Measurements from ENCODE around the gene MPP3. TPM values are rescaled to one million over a fixed set of nuclear protein-coding genes. Genes with fewer than 3 reads are reported as not detected.

MPP3 gene
- total RNA-seq, 1 experiment from 2014 or later, result 19.9 TPM

DNA sequence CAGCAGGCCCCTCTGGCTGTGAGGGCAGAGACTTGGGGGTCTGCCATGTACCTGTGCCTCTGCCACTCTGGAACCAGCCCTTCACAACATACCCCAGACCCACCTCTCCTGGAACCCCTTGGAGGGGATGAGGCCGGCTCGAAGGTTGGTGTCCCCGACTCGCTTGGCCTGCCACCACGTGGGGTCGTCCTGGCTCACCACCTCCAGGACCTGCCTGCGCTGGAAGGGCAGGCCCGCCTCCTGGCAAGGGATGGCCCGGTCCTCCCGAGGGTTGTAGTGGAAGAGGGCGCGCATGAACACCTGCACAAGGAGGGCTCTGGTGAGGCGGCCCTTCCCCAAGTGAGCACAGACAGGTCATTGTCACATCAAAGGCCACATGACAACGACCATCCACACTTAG lies 12.2 kb downstream of the MPP3 start:
- no peak for DNase-seq
- Mint-ChIP-seq H3K9me3 (ENCODE audit: low read depth, unreplicated experiment) (no peaks in the 10 kb centered on the region), H3K36me3 (ENCODE audit: insufficient read depth, unreplicated experiment) (no peaks in the 10 kb centered on the region), H3K27ac (ENCODE audit: unreplicated experiment) (no peak overlapping the region), H3K4me1 (ENCODE audit: low read depth, unreplicated experiment) (peaks cover 7% of the 10 kb centered on the region), H3K27me3 (ENCODE audit: unreplicated experiment) (no peaks in the 10 kb centered on the region), H3K4me3 (ENCODE audit: low read depth, unreplicated experiment) (no peak overlapping the region)
- intact Hi-C loops (cut with micrococcal nuclease; ENCODE audit: unreplicated experiment), result no loop called here
- CTCF ChIA-PET, result no interaction called here
- BruUV-seq (replicated peaks), result no TSS peak
- TF ChIP-seq CTCF (IDR thresholded peaks at IDR 0.05; ENCODE audit: unreplicated experiment), result no peak

- CTCF ChIA-PET, result interaction anchor here (0.6 kb wide), 1 partner anchor 30 kb away, joined by 3 read pairs; no protein-coding TSS in a partner anchor
- Mint-ChIP-seq H3K27ac (ENCODE audit: unreplicated experiment) (no peak overlapping the region), H3K27me3 (ENCODE audit: unreplicated experiment) (no peaks in the 10 kb centered on the region), H3K36me3 (ENCODE audit: insufficient read depth, unreplicated experiment) (peaks cover 7% of the 10 kb centered on the region), H3K4me1 (ENCODE audit: low read depth, unreplicated experiment) (peaks cover 16% of the 10 kb centered on the region), H3K4me3 (ENCODE audit: low read depth, unreplicated experiment) (no peak overlapping the region), H3K9me3 (ENCODE audit: low read depth, unreplicated experiment) (no peaks in the 10 kb centered on the region)
- intact Hi-C loops (cut with micrococcal nuclease; ENCODE audit: unreplicated experiment), result no loop called here
- TF ChIP-seq CTCF (IDR thresholded peaks at IDR 0.05; ENCODE audit: unreplicated experiment), result no peak
- BruUV-seq (replicated peaks), result no TSS peak
- DNase-seq, result no peak
Observed at GRCh38 chr17:43818966-43819365, 14.0 kb downstream of the MPP3 start.

DNA sequence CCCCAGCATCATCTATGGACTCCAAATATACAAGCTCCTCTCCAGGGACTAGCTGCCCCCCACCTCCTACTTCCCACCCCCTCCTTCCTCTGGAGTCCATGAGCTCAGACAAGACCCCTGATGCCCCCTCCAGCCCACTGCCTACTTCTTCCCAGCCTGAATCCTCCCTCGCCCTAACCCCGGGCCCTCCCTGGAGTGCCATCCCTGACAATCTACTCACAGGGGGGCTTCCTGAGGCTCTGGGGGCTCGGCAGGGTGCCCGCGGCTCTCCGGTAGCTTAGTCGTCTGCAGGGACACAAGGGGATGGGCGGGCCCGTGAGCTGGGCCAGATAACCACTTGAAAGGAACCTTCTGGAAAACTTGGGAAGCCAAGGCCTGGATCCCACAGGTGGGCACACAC lies 15.1 kb downstream of the MPP3 start:
- DNase-seq, result no peak
- CTCF ChIA-PET, result interaction anchor here (0.9 kb wide), 1 partner anchor 28 kb away, joined by 4 read pairs; no protein-coding TSS in a partner anchor
- intact Hi-C loops (cut with micrococcal nuclease; ENCODE audit: unreplicated experiment), result no loop called here
- TF ChIP-seq CTCF (IDR thresholded peaks at IDR 0.05; ENCODE audit: unreplicated experiment), result no peak
- no TSS peak for BruUV-seq (replicated peaks)
- Mint-ChIP-seq H3K4me3 (ENCODE audit: low read depth, unreplicated experiment) (no peak overlapping the region), H3K27me3 (ENCODE audit: unreplicated experiment) (no peaks in the 10 kb centered on the region), H3K27ac (ENCODE audit: unreplicated experiment) (no peak overlapping the region), H3K9me3 (ENCODE audit: low read depth, unreplicated experiment) (no peaks in the 10 kb centered on the region), H3K36me3 (ENCODE audit: insufficient read depth, unreplicated experiment) (peaks cover 12% of the 10 kb centered on the region), H3K4me1 (ENCODE audit: low read depth, unreplicated experiment) (peaks cover 9% of the 10 kb centered on the region)

DNA sequence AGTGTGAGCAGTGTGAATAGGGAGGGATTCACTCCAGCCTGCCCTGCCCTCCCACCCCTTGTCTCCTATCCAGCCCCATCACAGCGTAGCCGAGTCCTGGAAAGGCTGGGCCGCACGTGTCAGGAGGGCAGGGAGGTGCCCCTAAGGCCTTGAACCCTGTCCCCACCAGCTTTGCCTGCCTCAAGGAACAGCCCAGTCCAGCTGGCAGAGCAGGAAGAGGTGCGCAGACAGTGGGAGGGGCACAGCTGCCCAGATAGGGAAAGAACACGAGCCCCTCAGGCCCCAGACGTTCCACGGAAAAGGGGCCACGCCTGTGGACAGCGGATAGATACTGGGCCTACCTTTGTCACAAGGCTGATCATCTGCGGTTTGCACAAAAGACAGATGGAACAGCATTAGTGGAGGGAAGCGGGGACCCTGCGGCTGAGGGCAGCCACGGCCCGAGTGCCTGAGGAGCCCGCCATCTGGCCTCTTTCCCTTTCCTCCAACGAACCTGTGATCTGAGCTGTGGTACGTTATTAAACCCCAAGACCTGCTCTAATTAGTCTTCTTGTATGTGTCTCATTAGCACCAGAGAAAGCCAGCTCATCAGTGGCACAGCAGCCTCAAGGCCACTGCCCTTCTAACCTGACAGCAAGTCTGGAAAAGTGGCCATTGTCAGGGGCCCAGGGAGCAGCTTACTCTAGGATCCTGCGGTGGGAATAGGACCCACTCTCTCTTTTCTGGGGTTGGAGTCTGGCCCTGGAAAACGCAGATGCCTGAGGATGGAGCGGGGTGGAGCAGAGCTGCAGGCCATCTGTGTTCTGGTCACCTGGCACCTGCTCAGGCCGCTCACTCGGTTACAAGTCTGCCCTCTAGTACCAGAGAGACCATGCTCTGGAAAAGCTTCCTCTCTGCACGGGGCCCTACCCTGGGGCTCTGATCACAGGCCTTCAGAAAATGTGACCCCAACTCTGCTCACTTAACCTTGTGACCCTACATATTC lies 16.3 kb downstream of the MPP3 start:
- Mint-ChIP-seq H3K4me3 (ENCODE audit: low read depth, unreplicated experiment) (no peak overlapping the region), H3K36me3 (ENCODE audit: insufficient read depth, unreplicated experiment) (peaks cover 12% of the 10 kb centered on the region), H3K9me3 (ENCODE audit: low read depth, unreplicated experiment) (no peaks in the 10 kb centered on the region), H3K27ac (ENCODE audit: unreplicated experiment) (no peak overlapping the region), H3K27me3 (ENCODE audit: unreplicated experiment) (no peaks in the 10 kb centered on the region), H3K4me1 (ENCODE audit: low read depth, unreplicated experiment) (peaks cover 9% of the 10 kb centered on the region)
- no peak for DNase-seq
- TF ChIP-seq CTCF (IDR thresholded peaks at IDR 0.05; ENCODE audit: unreplicated experiment), result no peak
- CTCF ChIA-PET, result interaction anchor here (0.9 to 1.7 kb wide), 2 partner anchors 29 kb away, joined by 4 read pairs; no protein-coding TSS in a partner anchor
- BruUV-seq (replicated peaks), result no TSS peak
- intact Hi-C loops (cut with micrococcal nuclease; ENCODE audit: unreplicated experiment), result no loop called here

All from Calu3 (cell line).